DND-41 (cell line): ENCODE results near the gene OBI1.

Source experiments
- ATAC-seq: fragments of 200-7000 bp; cut with Tn5 transposase; 3 replicates; pipeline ENCODE4 v1.9.1; 2021; ENCODE audit warnings: low read depth; ENCODE audit not compliant: insufficient read depth
- DNase-seq: peaks from one replicate; pipeline ENCODE4 v3.0.0-alpha.2; 2020
- H2AFZ ChIP-seq: 2 replicates; pipeline ENCODE4 v1.6.0; 2012; ENCODE audit warnings: low read depth, low read length
- H3K27ac ChIP-seq: 2 replicates; pipeline ENCODE4 v1.5.1; 2012; ENCODE audit warnings: low read length, inconsistent platforms
- H3K27me3 ChIP-seq: fragments of 200-600 bp; sonication (generic); 2 replicates; pipeline ENCODE4 v1.6.0; 2012; ENCODE audit warnings: low read length, mild to moderate bottlenecking, inconsistent platforms; ENCODE audit not compliant: insufficient read depth, poor library complexity
- H3K36me3 ChIP-seq: 2 replicates; pipeline ENCODE4 v1.5.1; 2012; ENCODE audit warnings: low read length, inconsistent platforms; ENCODE audit not compliant: insufficient read depth
- H3K4me1 ChIP-seq: 2 replicates; pipeline ENCODE4 v1.5.1; 2012; ENCODE audit warnings: mild to moderate bottlenecking, low read length; ENCODE audit not compliant: insufficient read depth
- H3K4me2 ChIP-seq: 2 replicates; pipeline ENCODE4 v1.6.0; 2012; ENCODE audit warnings: mild to moderate bottlenecking, moderate library complexity, low read length, inconsistent platforms; ENCODE audit not compliant: insufficient read depth
- H3K4me3 ChIP-seq, 2 experiments: fragments of 200-600 bp in 1 of 2; shearing (Covaris generic) in 1 of 2; 2 replicates each; pipeline ENCODE4 v1.5.1; 2012 to 2016; ENCODE audit warnings: inconsistent platforms in 2 of 2, low read length in 2 of 2, mild to moderate bottlenecking in 2 of 2, low read depth in 1 of 2, moderate library complexity in 1 of 2
- H3K79me2 ChIP-seq: 2 replicates; pipeline ENCODE4 v1.6.0; 2012; ENCODE audit warnings: low read length, inconsistent platforms; ENCODE audit not compliant: insufficient read depth
- H3K9ac ChIP-seq: 2 replicates; pipeline ENCODE4 v1.6.0; 2012; ENCODE audit warnings: low read depth, mild to moderate bottlenecking, inconsistent platforms, low read length, moderate library complexity
- H3K9me3 ChIP-seq: 2 replicates; pipeline ENCODE4 v1.5.1; 2012; ENCODE audit warnings: low read length, moderate library complexity, mild to moderate bottlenecking, inconsistent platforms; ENCODE audit not compliant: insufficient read depth, severe bottlenecking
- H4K20me1 ChIP-seq: 2 replicates; pipeline ENCODE4 v1.6.0; 2012; ENCODE audit warnings: low read length; ENCODE audit not compliant: insufficient read depth
- CTCF ChIP-seq: IDR thresholded peaks from 2 replicates; pipeline ENCODE4 v1.5.1; 2012; ENCODE audit warnings: borderline replicate concordance, low read length, moderate library complexity, mild to moderate bottlenecking; ENCODE audit not compliant: poor library complexity, severe bottlenecking; ENCODE audit errors: extremely low read depth
- EZH2 ChIP-seq: IDR thresholded peaks from 3 replicates; pipeline ENCODE4 v1.6.1; 2012; ENCODE audit warnings: borderline replicate concordance, low read depth, mild to moderate bottlenecking, moderate library complexity, low read length, inconsistent platforms; ENCODE audit not compliant: severe bottlenecking

The OBI1 gene

DNA sequence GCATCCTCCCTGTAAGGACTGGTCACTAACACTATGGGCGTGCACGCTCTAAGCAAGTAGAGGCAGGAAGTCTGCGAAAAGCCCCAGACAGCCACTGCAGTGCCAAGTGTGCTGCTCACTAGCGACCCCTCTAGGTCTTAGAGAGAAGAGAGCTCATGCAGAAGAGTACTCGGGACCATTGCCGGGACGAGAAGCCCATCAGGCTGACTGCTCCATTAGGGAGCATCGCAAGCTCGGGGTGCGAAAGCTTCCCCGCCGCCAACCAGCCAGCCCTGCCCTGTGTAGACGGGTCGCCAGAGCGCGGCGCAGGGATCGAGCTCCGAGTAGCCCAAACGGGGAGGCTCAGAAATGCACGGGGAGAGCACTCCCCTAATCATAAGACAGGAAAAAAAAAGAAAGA is 72.2 kb downstream of the OBI1 start:
- H3K9me3 ChIP-seq, result no peaks in the 10 kb centered on the region
- H3K27ac ChIP-seq, result no peak overlapping the region
- peaks cover 9% of the 10 kb centered on the region for H3K27me3 ChIP-seq
- H4K20me1 ChIP-seq, result no peaks in the 10 kb centered on the region
- no peaks in the 10 kb centered on the region for H3K4me1 ChIP-seq
- no peak overlapping the region for H3K4me2 ChIP-seq
- no peaks in the 10 kb centered on the region for H3K79me2 ChIP-seq
- H3K4me3 ChIP-seq, result no peak overlapping the region
- no peak for DNase-seq
- H2AFZ ChIP-seq, result no peak overlapping the region
- no peak overlapping the region for H3K9ac ChIP-seq
- ATAC-seq, result no peak
- peak; percentile 34 for TF ChIP-seq CTCF
- no peak for TF ChIP-seq EZH2
- H3K36me3 ChIP-seq, result no peaks in the 10 kb centered on the region

DNA sequence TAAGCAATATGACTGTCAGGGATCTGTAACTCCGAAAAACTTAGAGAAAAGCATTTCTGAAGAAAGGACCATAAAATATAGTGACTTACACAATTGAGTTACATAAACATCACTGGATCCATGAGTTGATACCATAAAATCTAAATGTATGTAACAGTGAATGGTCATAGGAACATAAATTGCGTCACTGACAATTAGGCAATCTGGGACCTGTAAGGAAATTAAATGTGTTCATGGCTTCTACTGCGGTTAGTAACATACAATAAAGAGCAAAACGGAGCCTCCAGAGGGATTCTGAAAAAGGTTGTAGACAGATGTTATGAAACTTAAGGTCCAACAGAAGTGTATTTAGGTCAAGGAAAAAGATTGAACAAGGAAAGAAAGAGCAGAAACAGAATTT is 82.7 kb downstream of the OBI1 start:
- ATAC-seq, result no peak
- no peak overlapping the region for H2AFZ ChIP-seq
- no peak overlapping the region for H3K4me2 ChIP-seq
- no peaks in the 10 kb centered on the region for H3K4me1 ChIP-seq
- no peak for DNase-seq
- TF ChIP-seq EZH2 (no peak), CTCF (no peak)
- no peaks in the 10 kb centered on the region for H3K9me3 ChIP-seq
- H3K79me2 ChIP-seq, result no peaks in the 10 kb centered on the region
- no peaks in the 10 kb centered on the region for H3K36me3 ChIP-seq
- H3K27ac ChIP-seq, result no peak overlapping the region
- no peaks in the 10 kb centered on the region for H4K20me1 ChIP-seq
- H3K4me3 ChIP-seq, result no peak overlapping the region
- no peak overlapping the region for H3K9ac ChIP-seq
- H3K27me3 ChIP-seq, result peaks cover 10% of the 10 kb centered on the region

DNA sequence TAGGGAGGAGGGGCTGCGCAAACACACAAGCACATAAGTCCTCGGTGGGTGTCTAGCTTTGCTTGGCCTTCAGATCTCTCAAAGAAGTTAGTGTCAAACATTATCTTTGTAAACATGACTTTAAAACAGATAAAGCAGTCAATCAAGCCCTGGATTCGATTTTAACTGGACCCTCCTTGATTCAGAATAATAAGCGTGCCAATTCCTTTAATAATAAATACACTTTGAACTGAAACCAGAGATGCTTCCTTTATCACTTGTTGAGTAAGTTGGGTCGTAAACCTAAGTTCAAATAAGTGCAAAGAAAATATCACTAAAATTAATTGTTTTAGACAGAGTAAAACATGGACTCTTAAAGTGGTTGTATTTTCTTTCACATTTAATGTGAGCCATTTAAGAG is 86.5 kb downstream of the OBI1 start:
- ATAC-seq (no peak), DNase-seq (no peak)
- no peak for TF ChIP-seq CTCF
- TF ChIP-seq EZH2, result no peak
- no peaks in the 10 kb centered on the region for H3K36me3 ChIP-seq
- no peaks in the 10 kb centered on the region for H3K4me1 ChIP-seq
- H3K27me3 ChIP-seq, result peaks cover 6% of the 10 kb centered on the region
- no peak overlapping the region for H2AFZ ChIP-seq
- no peak overlapping the region for H3K27ac ChIP-seq
- no peak overlapping the region for H3K9ac ChIP-seq
- no peaks in the 10 kb centered on the region for H4K20me1 ChIP-seq
- no peaks in the 10 kb centered on the region for H3K79me2 ChIP-seq
- H3K4me3 ChIP-seq, result no peak overlapping the region
- no peak overlapping the region for H3K4me2 ChIP-seq
- no peaks in the 10 kb centered on the region for H3K9me3 ChIP-seq

DNA sequence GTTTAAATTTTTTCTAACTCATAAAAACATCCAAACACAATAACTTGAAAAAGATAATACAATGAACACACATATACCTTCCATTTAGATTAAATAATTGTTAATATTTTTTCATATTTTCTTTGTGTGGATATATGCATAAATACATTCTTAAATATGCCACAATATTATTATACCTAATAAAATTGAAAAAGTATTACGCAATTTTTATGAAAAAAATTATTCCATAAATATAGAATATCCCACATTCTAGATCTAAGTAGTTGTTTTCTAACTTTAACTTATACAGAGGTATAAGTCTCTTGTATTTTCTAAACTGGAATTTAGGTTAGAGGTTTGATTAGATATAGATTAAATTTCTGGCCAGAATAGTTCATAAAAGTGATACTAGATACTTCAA is 89.9 kb downstream of the OBI1 start:
- Histone ChIP-seq H3K4me2 (no peak overlapping the region), H3K4me1 (no peaks in the 10 kb centered on the region), H3K9me3 (no peaks in the 10 kb centered on the region), H3K4me3 (no peak overlapping the region), H3K9ac (no peak overlapping the region), H4K20me1 (no peaks in the 10 kb centered on the region), H3K36me3 (no peaks in the 10 kb centered on the region), H3K27me3 (peaks cover 6% of the 10 kb centered on the region), H2AFZ (no peak overlapping the region), H3K27ac (no peak overlapping the region), H3K79me2 (no peaks in the 10 kb centered on the region)
- ATAC-seq, result no peak
- TF ChIP-seq EZH2, result no peak
- TF ChIP-seq CTCF, result no peak
- DNase-seq, result no peak
